Stomach (tissue), 4 donors: ENCODE measurements around the gene WNT16.

Experiments used
- CTCF ChIP-seq, 7 experiments: fragments of 450-650 bp in 4 of 7; fragments of 200-600 bp in 3 of 7; sonication (generic) in 3 of 7; IDR thresholded peaks; one replicate each; pipeline ENCODE4 v1.5.1; 2016 to 2019; ENCODE audit warnings: antibody characterized with exemption in 7 of 7, control low read depth in 2 of 7, mild to moderate bottlenecking in 1 of 7
- POLR2AphosphoS5 ChIP-seq, 3 donors: sonication (generic); formaldehyde crosslinking; IDR thresholded peaks; one replicate each; pipeline ENCODE4 v1.6.1; 2016; ENCODE audit warnings: antibody characterized with exemption in 3 of 3

GRCh38 chr7:121306565-121306964, 22.2 kb upstream of the WNT16 start:
- TF ChIP-seq CTCF (IDR thresholded peaks at IDR 0.05) (no peak), POLR2AphosphoS5 (IDR thresholded peaks at IDR 0.05) (no peak)
